HepG2 (cell line): ENCODE results near the gene AP4M1. TPM values are rescaled to one million over a fixed set of nuclear protein-coding genes. Genes with fewer than 3 reads are reported as not detected.

Source experiments
- ATAC-seq: fragments of 200-7000 bp; cut with Tn5 transposase; 3 replicates; pipeline ENCODE4 v1.9.1; 2020; ENCODE audit warnings: mild to moderate bottlenecking, moderate library complexity
- BruUV-seq: library from RNA; stranded (reverse); fragments of 400-500 nt; replicated peaks from 2 replicates; lab custom pipeline; 2021; lab: Mats Ljungman, UMichigan
- CTCF ChIA-PET: fragments of 300-600 bp; formaldehyde crosslinking; extraction: SDS; loops from one replicate; lab custom pipeline; 2021; ENCODE audit warnings: low total read pairs, inconsistent platforms, low intra/inter-chr PET ratio; lab: Yijun Ruan, JAX
- POLR2A ChIA-PET: fragments of 350-600 bp; sonication (Branson Sonifier 250); formaldehyde crosslinking; loops from one replicate; lab custom pipeline; 2020; ENCODE audit warnings: antibody characterized with exemption, inconsistent platforms; lab: Yijun Ruan, JAX
- DNase-seq: peaks from one replicate; pipeline ENCODE4 v3.0.0-alpha.2; 2015; ENCODE audit warnings: low spot score
- FAIRE-seq: peaks from 3 replicates; lab custom pipeline; 2011; peaks lifted over from hg19 to GRCh38; lab: Jason Lieb, UNC
- H2AFZ ChIP-seq: one replicate; pipeline ENCODE4 v1.6.1; 2011; ENCODE audit warnings: low read length, inconsistent platforms
- H3K27ac ChIP-seq: fragments of 300-600 bp; 3 replicates; pipeline ENCODE4 v1.8.0; 2011; ENCODE audit warnings: mixed run types, mild to moderate bottlenecking, mixed read lengths, low read length, inconsistent platforms; ENCODE audit not compliant: insufficient read depth; ENCODE audit errors: extremely low read length
- H3K27me3 ChIP-seq, 2 experiments: fragments of 200-600 bp in 1 of 2; 2 replicates in 1 of 2; 3 replicates in 1 of 2; pipeline versions ENCODE4 v1.6.0 to v1.8.0; 2011; ENCODE audit warnings: low read length in 2 of 2, mild to moderate bottlenecking in 2 of 2, moderate library complexity in 2 of 2, inconsistent platforms in 1 of 2; ENCODE audit not compliant: insufficient read depth in 2 of 2, control insufficient read depth in 1 of 2
- H3K36me3 ChIP-seq, 2 experiments: fragments of 200-600 bp in 1 of 2; replicated peaks in 1 of 2; 2 replicates in 1 of 2; 3 replicates in 1 of 2; pipeline versions ENCODE4 v1.5.1 to v1.8.0; 2011; ENCODE audit warnings: low read length in 2 of 2, inconsistent platforms in 1 of 2; ENCODE audit not compliant: insufficient read depth in 2 of 2, control insufficient read depth in 1 of 2
- H3K4me1 ChIP-seq: 2 replicates; pipeline ENCODE4 v1.5.1; 2012; ENCODE audit warnings: low read length, inconsistent platforms; ENCODE audit not compliant: insufficient read depth
- H3K4me2 ChIP-seq: 2 replicates; pipeline ENCODE4 v1.6.0; 2011; ENCODE audit warnings: low read depth, low read length, inconsistent platforms
- H3K4me3 ChIP-seq, 3 experiments: fragments of 200-600 bp in 1 of 3; sonication (generic), shearing (Covaris generic) in 1 of 3; replicated peaks in 1 of 3; 2 replicates each; pipeline ENCODE4 v1.5.1; 2011 to 2016; ENCODE audit warnings: low read length in 3 of 3, inconsistent platforms in 2 of 3, low read depth in 2 of 3, mild to moderate bottlenecking in 2 of 3, control low read depth in 1 of 3, mixed read lengths in 1 of 3; ENCODE audit not compliant: insufficient read depth in 1 of 3
- H3K79me2 ChIP-seq: one replicate; pipeline ENCODE4 v1.6.1; 2011; ENCODE audit warnings: low read length, inconsistent platforms; ENCODE audit not compliant: insufficient read depth
- H3K9ac ChIP-seq: 2 replicates; pipeline ENCODE4 v1.6.0; 2011; ENCODE audit warnings: mild to moderate bottlenecking, low read depth, low read length, inconsistent platforms; ENCODE audit not compliant: insufficient read depth
- H3K9me3 ChIP-seq: 2 replicates; pipeline ENCODE4 v1.5.1; 2012; ENCODE audit warnings: mild to moderate bottlenecking, low read length
- H4K20me1 ChIP-seq: 2 replicates; pipeline ENCODE4 v1.6.0; 2011; ENCODE audit warnings: inconsistent platforms, mild to moderate bottlenecking, low read length, moderate library complexity; ENCODE audit not compliant: insufficient read depth
- ELF3 ChIP-seq: IDR thresholded peaks from 2 replicates; pipeline ENCODE4 v1.6.1; 2016; ENCODE audit warnings: missing genetic modification reagents, missing compliant biosample characterization
- EP300 ChIP-seq, 3 experiments: sonication (generic) in 1 of 3; formaldehyde crosslinking in 1 of 3; IDR thresholded peaks; 2 replicates each; pipeline versions ENCODE4 v1.5.1 to v1.6.1; 2011 to 2020; ENCODE audit warnings: low read depth in 2 of 3, low read length in 2 of 3, borderline replicate concordance in 1 of 3, improper control_type of control experiment in 1 of 3, mild to moderate bottlenecking in 1 of 3, missing genetic modification reagents in 1 of 3, moderate library complexity in 1 of 3
- GFI1 ChIP-seq: sonication (generic); formaldehyde crosslinking; IDR thresholded peaks from 2 replicates; pipeline ENCODE4 v1.5.0; 2020; ENCODE audit warnings: missing genetic modification reagents, mild to moderate bottlenecking, borderline replicate concordance
- HNF4A ChIP-seq: sonication (generic); formaldehyde crosslinking; IDR thresholded peaks from 2 replicates; pipeline ENCODE4 v1.4.0; 2020; ENCODE audit warnings: missing genetic modification reagents
- MYNN ChIP-seq: sonication (generic); formaldehyde crosslinking; IDR thresholded peaks from 2 replicates; pipeline ENCODE4 v1.4.0; 2020; ENCODE audit warnings: mild to moderate bottlenecking, low read depth, missing genetic modification reagents
- NCOA1 ChIP-seq: sonication (generic); formaldehyde crosslinking; IDR thresholded peaks from 2 replicates; pipeline ENCODE4 v1.9.0; 2021; ENCODE audit warnings: missing genetic modification reagents
- NR2F6 ChIP-seq, 2 experiments: IDR thresholded peaks; 2 replicates each; pipeline ENCODE4 v1.6.1; 2016; ENCODE audit warnings: antibody characterized with exemption in 1 of 2, mild to moderate bottlenecking in 1 of 2
- PITX1 ChIP-seq: sonication (generic); formaldehyde crosslinking; IDR thresholded peaks from 2 replicates; pipeline ENCODE4 v1.5.1; 2020; ENCODE audit warnings: mild to moderate bottlenecking, missing genetic modification reagents
- SNAPC2 ChIP-seq: sonication (generic); formaldehyde crosslinking; IDR thresholded peaks from 2 replicates; pipeline ENCODE4 v1.8.1; 2022; ENCODE audit warnings: mild to moderate bottlenecking, missing genetic modification reagents
- SOX6 ChIP-seq, 2 experiments: fragments of 450-650 bp in 1 of 2; sonication (generic) in 1 of 2; formaldehyde crosslinking in 1 of 2; IDR thresholded peaks; 2 replicates each; pipeline versions ENCODE4 v1.4.0 to v1.6.1; 2017 to 2020; ENCODE audit warnings: antibody characterized with exemption in 1 of 2, mild to moderate bottlenecking in 1 of 2, missing genetic modification reagents in 1 of 2
- SP1 ChIP-seq, 2 experiments: fragments of 450-650 bp in 1 of 2; sonication (generic) in 1 of 2; formaldehyde crosslinking in 1 of 2; IDR thresholded peaks; 2 replicates each; pipeline versions ENCODE4 v1.4.0 to v1.6.1; 2016 to 2020; ENCODE audit warnings: missing genetic modification reagents in 1 of 2
- SRSF4 ChIP-seq: fragments of 200-400 bp; formaldehyde crosslinking; IDR thresholded peaks from one replicate; pipeline ENCODE4 v1.6.1; 2018; ENCODE audit warnings: mild to moderate bottlenecking, low read depth, low read length, moderate library complexity; ENCODE audit not compliant: poor library complexity, severe bottlenecking
- ZNF335 ChIP-seq: sonication (generic); formaldehyde crosslinking; IDR thresholded peaks from 2 replicates; pipeline ENCODE4 v1.4.0; 2020; ENCODE audit warnings: missing genetic modification reagents
- ZNF746 ChIP-seq: sonication (generic); formaldehyde crosslinking; IDR thresholded peaks from 2 replicates; pipeline ENCODE4 v1.8.0; 2022; ENCODE audit warnings: mild to moderate bottlenecking, missing genetic modification reagents
- ZNF75D ChIP-seq: sonication (generic); formaldehyde crosslinking; IDR thresholded peaks from 2 replicates; pipeline ENCODE4 v1.8.1; 2023; ENCODE audit warnings: missing genetic modification reagents, mild to moderate bottlenecking, borderline replicate concordance
- ZNF772 ChIP-seq: sonication (generic); formaldehyde crosslinking; IDR thresholded peaks from 2 replicates; pipeline ENCODE4 v1.5.0; 2020; ENCODE audit warnings: mild to moderate bottlenecking, missing genetic modification reagents
- WGBS: methylation state at CpG from one replicate; pipeline ENCODE4 v1.1.6; 2017; ENCODE audit warnings: low lambda C conversion rate; 5-methylcytosine and 5-hydroxymethylcytosine counted together
- in situ Hi-C: cut with HindIII; loops from 2 replicates; pipeline ENCODE4 v1.10.0; 2017; ENCODE audit warnings: low pct_unique_long_range_greater_than_20kb; ENCODE audit not compliant: extremely low pct_ligation_motif_present
- intact Hi-C: fragments of 100-400 bp; cut with micrococcal nuclease; formaldehyde crosslinking; loops from one replicate; pipeline ENCODE4 v1.10.0; 2022; ENCODE audit not compliant: unreplicated experiment
- polyA plus RNA-seq, 8 experiments: library from polyadenylated mRNA; depleted of rRNA in 3 of 8; stranded (reverse) in 7 of 8; unstranded in 1 of 8; fragments of >200 nt; fragmentation: Illumina TruSeq in 4 of 8; extraction: Trizol in 4 of 8; gene quantifications; 2 replicates each; pipeline versions ENCODE4 v1.2.1 to v1.2.3, GENCODE V29; 2011 to 2016; ENCODE audit warnings: low read depth in 4 of 8, missing spikeins in 1 of 8, mixed read lengths in 1 of 8; ENCODE audit not compliant: insufficient read depth in 1 of 8
- total RNA-seq, 5 experiments: library from RNA; depleted of rRNA; stranded (reverse); fragments of >200 nt; fragmentation: Illumina TruSeq; extraction: Trizol; gene quantifications; 2 replicates each; pipeline ENCODE4 v1.2.3, GENCODE V29; 2016; ENCODE audit warnings: low read depth in 1 of 5
- TF ChIP-seq, protein P1 (sequence below): sonication (generic); formaldehyde crosslinking; IDR thresholded peaks from 2 replicates; pipeline ENCODE4 v1.4.0; 2020; ENCODE audit warnings: missing genetic modification reagents
- TF ChIP-seq, protein P2 (sequence below): sonication (generic); formaldehyde crosslinking; IDR thresholded peaks from 2 replicates; pipeline ENCODE4 v1.5.0; 2020; ENCODE audit warnings: missing genetic modification reagents
- TF ChIP-seq, protein P3 (sequence below): sonication (generic); formaldehyde crosslinking; IDR thresholded peaks from 2 replicates; pipeline ENCODE4 v1.4.0; 2020; ENCODE audit warnings: missing genetic modification reagents

AP4M1 gene
- total and polyA plus RNA-seq, 2 of the 13 experiments (the other 11 are each of a cell fraction or from before 2014, with no cell fraction given) = 6.3 to 9.7 TPM

DNA sequence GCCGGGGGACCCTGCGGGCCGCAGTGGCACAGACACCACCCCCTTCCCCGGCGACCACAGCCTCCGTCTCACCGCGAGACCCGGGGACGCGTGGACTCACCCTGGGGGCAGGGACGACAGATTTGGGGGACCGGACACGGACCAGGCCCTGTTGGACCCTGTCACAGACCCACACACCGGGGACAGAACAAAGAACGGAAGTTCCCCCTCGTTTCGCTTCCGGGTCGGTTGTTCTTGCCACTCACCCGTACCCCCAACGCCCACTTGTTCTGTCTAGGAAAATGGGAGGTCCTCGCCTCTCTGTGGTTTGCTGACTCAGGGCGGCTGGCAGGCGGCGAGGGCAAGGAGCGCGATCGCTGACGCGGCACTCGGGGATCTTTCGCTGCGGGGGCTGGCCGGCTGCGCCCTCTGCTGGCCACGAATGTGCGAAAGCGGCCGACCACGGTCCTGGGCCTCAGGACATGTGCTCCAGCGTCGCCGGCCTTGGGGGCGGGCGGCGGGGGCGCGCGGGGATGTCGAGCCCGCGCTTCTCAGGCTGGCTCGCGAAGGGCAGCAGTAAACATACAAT lies 19.8 kb upstream of the AP4M1 start, which contains the start of gene ZNF3:
ZNF3 (minus strand) TSS at position 189 of the 568 bp plus-strand sequence. CDS start 4,366 bp downstream, outside the sequence.
- 0% methylated on average over 13 of the region's 55 CpGs for WGBS
- peaks cover 5 to 11% of the 10 kb centered on the region in 2 experiments for H3K36me3 ChIP-seq
- peaks cover 44% of the 10 kb centered on the region for H3K4me1 ChIP-seq
- DNase-seq (peak; percentile 98), ATAC-seq (peak; percentile 85), FAIRE-seq (peak; percentile 99)
- no TSS peak for BruUV-seq
- no peaks in the 10 kb centered on the region for H3K9me3 ChIP-seq
- H2AFZ ChIP-seq = no peak within 1 kb of the TSS
- ChIA-PET CTCF (no interaction called here), POLR2A (interaction anchor here (0.9 to 2.1 kb wide), 3 partner anchors 20 to 84 kb away, joined by 3 to 8 read pairs (median 7); partner anchors contain the start of genes AP4M1 and MCM7)
- peak within 1 kb of the TSS; percentile 91 to 99 (median 92) for H3K4me3 ChIP-seq
- H3K27me3 ChIP-seq = no peaks in the 10 kb centered on the region; a peak in 1 of 5 replicates
- H3K27ac ChIP-seq = peak within 1 kb of the TSS; percentile 96
- intact Hi-C loops = loop anchor here (5.0 kb wide), 1 partner anchor 46 kb away; the partner anchor contains the start of gene MBLAC1
- H3K79me2 ChIP-seq = peaks cover 47% of the 10 kb centered on the region
- peak within 1 kb of the TSS; percentile 97 for H3K4me2 ChIP-seq
- in situ Hi-C loops = no loop called here
- peaks cover 31% of the 10 kb centered on the region for H4K20me1 ChIP-seq
- peak within 1 kb of the TSS; percentile 99 for H3K9ac ChIP-seq
- no peak; the same call in 1 of the 2 replicates for TF ChIP-seq MYNN (CRISPR knock-in tag)
- TF ChIP-seq ELF3 (CRISPR knock-in tag) = peak; percentile 38
- TF ChIP-seq SRSF4 = no peak
- TF ChIP-seq HNF4A = peak; percentile 81
- TF ChIP-seq SOX6 (IDR thresholded peaks at IDR 0.05) = no peak
- TF ChIP-seq SOX6 (CRISPR knock-in tag; IDR thresholded peaks at IDR 0.05) = peak; percentile 95
- TF ChIP-seq, protein P1, sequence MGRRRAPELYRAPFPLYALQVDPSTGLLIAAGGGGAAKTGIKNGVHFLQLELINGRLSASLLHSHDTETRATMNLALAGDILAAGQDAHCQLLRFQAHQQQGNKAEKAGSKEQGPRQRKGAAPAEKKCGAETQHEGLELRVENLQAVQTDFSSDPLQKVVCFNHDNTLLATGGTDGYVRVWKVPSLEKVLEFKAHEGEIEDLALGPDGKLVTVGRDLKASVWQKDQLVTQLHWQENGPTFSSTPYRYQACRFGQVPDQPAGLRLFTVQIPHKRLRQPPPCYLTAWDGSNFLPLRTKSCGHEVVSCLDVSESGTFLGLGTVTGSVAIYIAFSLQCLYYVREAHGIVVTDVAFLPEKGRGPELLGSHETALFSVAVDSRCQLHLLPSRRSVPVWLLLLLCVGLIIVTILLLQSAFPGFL (CRISPR knock-in tag) = no peak
- no peak for TF ChIP-seq ZNF335 (CRISPR knock-in tag)
- peak; percentile 85 for TF ChIP-seq NCOA1
- peak in 1 of 2 experiments; percentile 46; a peak in 2 of 4 replicates for TF ChIP-seq EP300 (IDR thresholded peaks at IDR 0.05; ENCODE audit: low read depth in 2 of 2, low read length in 2 of 2)
- peak; percentile 68; the same call in 1 of the 2 replicates for TF ChIP-seq EP300 (CRISPR knock-in tag; IDR thresholded peaks at IDR 0.05; ENCODE audit: borderline replicate concordance)
- peak; percentile 83; the same call in 1 of the 2 replicates for TF ChIP-seq SNAPC2 (CRISPR knock-in tag)
- TF ChIP-seq, protein P2, sequence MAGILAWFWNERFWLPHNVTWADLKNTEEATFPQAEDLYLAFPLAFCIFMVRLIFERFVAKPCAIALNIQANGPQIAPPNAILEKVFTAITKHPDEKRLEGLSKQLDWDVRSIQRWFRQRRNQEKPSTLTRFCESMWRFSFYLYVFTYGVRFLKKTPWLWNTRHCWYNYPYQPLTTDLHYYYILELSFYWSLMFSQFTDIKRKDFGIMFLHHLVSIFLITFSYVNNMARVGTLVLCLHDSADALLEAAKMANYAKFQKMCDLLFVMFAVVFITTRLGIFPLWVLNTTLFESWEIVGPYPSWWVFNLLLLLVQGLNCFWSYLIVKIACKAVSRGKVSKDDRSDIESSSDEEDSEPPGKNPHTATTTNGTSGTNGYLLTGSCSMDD = no peak; the same call in 1 of the 2 replicates
- TF ChIP-seq GFI1 (CRISPR knock-in tag) = peak; percentile 82
- TF ChIP-seq, protein P3, sequence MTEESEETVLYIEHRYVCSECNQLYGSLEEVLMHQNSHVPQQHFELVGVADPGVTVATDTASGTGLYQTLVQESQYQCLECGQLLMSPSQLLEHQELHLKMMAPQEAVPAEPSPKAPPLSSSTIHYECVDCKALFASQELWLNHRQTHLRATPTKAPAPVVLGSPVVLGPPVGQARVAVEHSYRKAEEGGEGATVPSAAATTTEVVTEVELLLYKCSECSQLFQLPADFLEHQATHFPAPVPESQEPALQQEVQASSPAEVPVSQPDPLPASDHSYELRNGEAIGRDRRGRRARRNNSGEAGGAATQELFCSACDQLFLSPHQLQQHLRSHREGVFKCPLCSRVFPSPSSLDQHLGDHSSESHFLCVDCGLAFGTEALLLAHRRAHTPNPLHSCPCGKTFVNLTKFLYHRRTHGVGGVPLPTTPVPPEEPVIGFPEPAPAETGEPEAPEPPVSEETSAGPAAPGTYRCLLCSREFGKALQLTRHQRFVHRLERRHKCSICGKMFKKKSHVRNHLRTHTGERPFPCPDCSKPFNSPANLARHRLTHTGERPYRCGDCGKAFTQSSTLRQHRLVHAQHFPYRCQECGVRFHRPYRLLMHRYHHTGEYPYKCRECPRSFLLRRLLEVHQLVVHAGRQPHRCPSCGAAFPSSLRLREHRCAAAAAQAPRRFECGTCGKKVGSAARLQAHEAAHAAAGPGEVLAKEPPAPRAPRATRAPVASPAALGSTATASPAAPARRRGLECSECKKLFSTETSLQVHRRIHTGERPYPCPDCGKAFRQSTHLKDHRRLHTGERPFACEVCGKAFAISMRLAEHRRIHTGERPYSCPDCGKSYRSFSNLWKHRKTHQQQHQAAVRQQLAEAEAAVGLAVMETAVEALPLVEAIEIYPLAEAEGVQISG (CRISPR knock-in tag) = peak; percentile 99
- TF ChIP-seq SP1 (IDR thresholded peaks at IDR 0.05) = no peak
- TF ChIP-seq SP1 (CRISPR knock-in tag; IDR thresholded peaks at IDR 0.05) = peak; percentile 92
- TF ChIP-seq ZNF75D (CRISPR knock-in tag) = 0 out of 2 replicates have a peak, but pooled peaks have one; percentile 39
- TF ChIP-seq PITX1 (CRISPR knock-in tag) = peak; percentile 38
- TF ChIP-seq ZNF772 (CRISPR knock-in tag) = peak; percentile 98
- TF ChIP-seq NR2F6 (IDR thresholded peaks at IDR 0.05) = no peak
- peak; percentile 85 for TF ChIP-seq NR2F6 (CRISPR knock-in tag; IDR thresholded peaks at IDR 0.05)
- TF ChIP-seq ZNF746 (CRISPR knock-in tag) = peak; percentile 67
